HS-27A (cell line): ENCODE data around the gene DPP10.

Experiments
- DNase-seq: peaks from one replicate; pipeline ENCODE4 v3.0.0-alpha.2; 2012; ENCODE audit warnings: low read depth, missing footprints

Gene DPP10

DNA sequence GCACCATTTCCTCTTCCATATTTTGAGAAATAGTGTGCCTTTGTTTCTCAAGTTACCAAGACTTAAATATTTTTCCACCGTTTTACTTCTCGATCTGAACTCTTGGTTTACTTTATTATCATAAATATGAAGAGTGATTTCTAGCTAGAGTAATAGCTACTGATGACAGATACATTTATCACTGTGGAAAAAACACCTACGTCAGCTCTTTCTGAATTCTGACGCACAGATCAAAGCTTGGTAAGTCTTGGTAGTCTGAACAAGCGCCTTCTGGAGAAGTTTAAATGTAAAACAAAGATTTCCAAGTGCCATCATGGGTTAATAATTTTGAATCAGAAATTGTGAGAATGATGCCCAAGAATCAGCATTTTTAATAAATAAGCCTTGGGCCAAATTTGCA is 367.7 kb downstream of the DPP10 start:
- DNase-seq = no peak

- DNase-seq = no peak
Measured at GRCh38 chr2:114812261-114812660, 369.8 kb downstream of the DPP10 start.

- no peak for DNase-seq
Measured at GRCh38 chr2:114814355-114814754, 371.9 kb downstream of the DPP10 start.

- DNase-seq = no peak
Measured at GRCh38 chr2:114821055-114821454, 378.6 kb downstream of the DPP10 start.

GRCh38 chr2:114843963-114844362 is 401.5 kb downstream of the DPP10 start:
- no peak for DNase-seq

GRCh38 chr2:114857196-114857595 is 414.8 kb downstream of the DPP10 start:
- DNase-seq = no peak

DNA sequence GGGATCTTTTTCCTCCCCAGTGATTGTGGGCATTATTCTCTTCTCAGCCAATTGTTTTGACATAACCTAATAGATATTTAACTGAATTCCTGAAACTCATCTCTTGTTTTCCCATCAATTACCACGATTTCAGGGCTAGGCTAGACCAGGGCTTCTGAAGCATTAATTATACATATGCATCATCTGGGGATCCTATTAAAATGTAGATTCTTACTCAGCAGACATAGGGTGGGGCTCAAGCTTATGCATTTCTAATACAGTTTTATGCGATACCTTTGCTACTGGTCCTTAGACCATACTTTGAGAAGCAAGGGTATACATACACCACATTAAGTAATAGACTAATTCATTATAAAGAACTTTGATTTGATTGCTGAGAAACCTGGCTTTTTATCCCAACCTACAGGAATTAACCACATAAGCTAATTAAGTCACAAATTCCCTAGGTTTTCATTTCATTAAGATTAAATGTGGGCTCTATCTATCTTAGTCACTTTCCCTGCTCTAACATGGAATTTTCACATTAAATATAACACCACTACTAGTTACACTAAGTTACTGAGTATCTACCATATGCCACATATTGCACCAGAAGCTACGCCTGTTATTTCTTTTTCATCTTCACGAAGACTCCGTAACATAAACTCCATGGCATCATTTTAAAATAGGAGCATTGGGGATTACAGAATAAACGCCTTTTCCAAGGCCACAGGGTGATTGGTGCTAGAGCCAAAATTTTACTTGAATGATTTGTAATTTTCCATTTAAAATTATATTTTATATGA is 417.5 kb downstream of the DPP10 start:
- DNase-seq = no peak

DNA sequence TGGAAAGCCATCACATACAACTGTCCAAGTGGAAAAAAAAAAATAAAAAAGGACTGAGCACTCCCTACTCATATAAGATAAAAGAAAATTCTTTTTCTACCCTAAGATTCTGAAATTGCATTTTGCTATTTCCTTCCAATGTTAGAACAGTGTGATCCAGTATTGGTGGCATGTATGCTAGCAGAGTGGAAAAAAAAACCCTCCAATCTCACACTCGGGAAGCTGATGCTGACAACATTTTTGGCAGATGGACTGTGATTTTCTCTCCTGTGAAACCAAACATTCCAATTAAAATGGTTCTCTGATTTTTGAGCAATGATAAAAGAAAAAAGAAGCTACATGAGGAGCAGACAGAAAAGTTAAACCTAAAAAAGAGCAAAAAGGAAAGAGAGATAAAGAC is 419.8 kb downstream of the DPP10 start:
- no peak for DNase-seq

DNA sequence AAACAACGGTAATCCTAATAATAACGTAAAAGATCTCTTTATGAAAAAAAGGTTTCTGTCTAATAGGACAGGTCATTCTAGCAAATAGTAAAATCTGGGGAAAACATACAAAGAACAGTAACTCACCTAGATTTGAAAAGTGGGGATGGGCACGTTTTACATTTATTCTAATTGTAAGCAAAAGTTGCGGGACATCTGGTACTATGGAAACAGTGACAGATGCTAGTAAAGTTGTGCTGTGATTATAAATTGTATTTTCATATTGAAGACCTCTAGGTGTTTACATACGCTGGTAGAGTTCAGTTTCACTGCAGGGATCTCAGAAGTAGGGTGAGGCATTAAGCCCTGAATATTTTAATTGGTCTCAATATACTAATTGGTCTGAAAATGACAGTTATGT is 422.5 kb downstream of the DPP10 start:
- DNase-seq = no peak

DNA sequence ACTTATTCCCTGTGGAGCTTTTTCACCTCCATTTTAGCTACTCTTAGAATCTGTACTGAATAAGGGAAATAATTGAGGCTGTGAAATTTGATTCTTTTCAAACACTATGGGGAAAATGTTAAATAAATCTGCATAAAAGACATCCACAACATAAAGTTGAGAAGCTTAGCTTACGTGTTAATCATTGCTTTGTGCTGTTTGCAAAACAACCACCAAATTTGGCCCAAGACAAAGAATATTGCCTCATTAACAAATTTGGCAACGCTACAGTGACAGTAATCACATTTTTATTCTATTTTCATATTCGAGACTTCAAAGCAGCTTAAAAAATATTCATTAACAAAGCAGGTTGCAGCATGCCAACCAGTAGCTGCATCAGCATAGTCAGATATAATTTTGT is 437.6 kb downstream of the DPP10 start:
- no peak for DNase-seq

- no peak for DNase-seq
Measured at GRCh38 chr2:114919985-114920384, 477.5 kb downstream of the DPP10 start.

DNA sequence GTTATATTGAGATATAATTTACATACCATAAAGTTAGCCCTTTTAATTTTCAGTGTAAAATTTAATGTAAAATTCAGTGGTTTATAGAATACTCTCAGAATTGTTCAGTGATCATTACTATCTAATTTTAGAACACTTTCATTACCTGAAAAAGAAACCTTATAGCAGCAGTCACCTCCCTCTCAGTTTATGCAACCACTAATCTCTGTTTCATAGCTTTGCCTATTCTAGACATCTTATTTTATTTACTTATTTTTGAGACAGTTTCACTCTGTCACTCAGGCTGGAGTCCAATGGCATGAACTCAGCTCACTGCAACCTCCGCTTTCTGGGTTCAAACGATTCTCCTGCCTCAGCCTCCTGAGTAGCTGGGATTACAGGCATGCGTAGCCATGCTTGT is 479.6 kb downstream of the DPP10 start:
- DNase-seq = no peak

- DNase-seq = no peak
Measured at GRCh38 chr2:114925296-114926255, 483.1 kb downstream of the DPP10 start.

DNA sequence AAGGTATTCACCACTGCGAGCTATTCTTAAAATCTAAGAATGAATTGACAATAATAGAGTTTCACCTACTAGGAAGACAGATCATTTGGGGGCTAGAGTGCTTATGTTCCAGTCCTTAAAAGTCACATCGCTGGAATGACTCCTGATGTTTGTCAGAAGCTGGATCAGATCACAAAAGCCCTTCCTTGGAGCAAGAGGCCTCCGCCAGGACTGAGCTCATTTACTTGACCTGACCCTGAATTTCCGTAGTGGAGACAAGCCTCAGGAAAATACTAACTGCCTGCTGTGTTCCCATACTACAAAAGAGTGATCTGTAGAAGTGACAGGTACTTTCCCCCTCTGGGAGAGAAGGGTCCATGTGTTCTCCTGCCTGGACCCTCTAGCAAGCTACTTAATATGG is 483.9 kb downstream of the DPP10 start:
- no peak for DNase-seq

DNA sequence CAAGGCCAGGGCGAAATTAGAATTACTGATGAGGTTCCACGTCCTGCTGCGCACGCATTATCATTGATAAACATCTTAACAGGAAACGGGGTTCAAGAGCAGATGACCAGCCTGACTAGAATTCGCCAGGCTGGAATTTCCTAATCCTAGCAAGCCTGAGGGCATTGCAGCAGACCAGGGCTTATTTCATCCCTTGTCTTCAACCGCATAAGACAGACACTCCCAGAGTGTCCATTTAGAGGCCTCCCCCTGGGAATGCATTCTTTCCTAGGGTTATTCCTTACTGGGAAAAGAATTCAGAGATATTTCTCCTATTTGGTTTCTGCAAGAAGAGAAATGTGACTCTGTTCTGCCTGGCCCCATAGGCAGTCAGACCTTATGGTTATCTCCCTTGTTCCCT is 486.8 kb downstream of the DPP10 start:
- no peak for DNase-seq

- DNase-seq = no peak
Measured at GRCh38 chr2:114933671-114934241, 491.3 kb downstream of the DPP10 start.

DNA sequence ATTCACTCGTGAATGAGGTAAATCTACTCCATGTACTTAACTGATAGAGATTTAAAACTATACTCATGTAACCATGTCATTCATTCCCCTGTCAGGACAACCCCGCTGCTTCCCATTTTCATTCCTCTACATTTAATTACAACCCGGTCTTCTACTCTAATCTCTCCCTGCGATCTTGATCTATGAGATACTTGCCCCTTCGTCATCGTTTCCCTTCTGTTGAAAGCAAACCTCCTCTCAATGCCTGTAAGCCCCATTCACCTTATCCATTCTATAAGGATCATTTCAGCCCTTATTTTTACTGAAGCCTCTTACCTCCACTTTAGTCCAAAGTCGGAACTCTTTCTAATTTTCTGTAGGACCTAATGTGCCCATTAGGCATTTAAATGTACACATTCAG is 492.6 kb downstream of the DPP10 start:
- no peak for DNase-seq

GRCh38 chr2:114937366-114937930 is 495.0 kb downstream of the DPP10 start:
- no peak for DNase-seq

GRCh38 chr2:114940785-114941458 is 498.5 kb downstream of the DPP10 start:
- DNase-seq = no peak

GRCh38 chr2:114949228-114949804 is 506.9 kb downstream of the DPP10 start:
- DNase-seq = no peak

- DNase-seq = no peak
Measured at GRCh38 chr2:114960389-114960788, 517.9 kb downstream of the DPP10 start.

- DNase-seq = no peak
Measured at GRCh38 chr2:114962532-114962931, 520.1 kb downstream of the DPP10 start.
